DOHH2 (cell line): ENCODE measurements around the gene ADARB1.

ENCODE experiments used
- H3F3A ChIP-seq: fragments of 200-600 bp; sonication (generic), shearing (Covaris generic); 2 replicates; pipeline ENCODE4 v1.6.0; 2016; ENCODE audit warnings: antibody characterized with exemption, mild to moderate bottlenecking; ENCODE audit not compliant: control insufficient read depth, insufficient read depth
- H3K27ac ChIP-seq: fragments of 200-600 bp; sonication (generic); 2 replicates; pipeline ENCODE4 v1.5.1; 2014; ENCODE audit warnings: low read depth, mild to moderate bottlenecking, low read length, moderate library complexity
- H3K27me3 ChIP-seq: fragments of 200-600 bp; sonication (generic); 2 replicates; pipeline ENCODE4 v1.6.1; 2014; ENCODE audit warnings: mild to moderate bottlenecking, low read length, mixed read lengths; ENCODE audit not compliant: control insufficient read depth
- H3K36me3 ChIP-seq: fragments of 200-600 bp; sonication (generic); 2 replicates; pipeline ENCODE4 v1.6.1; 2014; ENCODE audit warnings: mild to moderate bottlenecking, low read length, moderate library complexity, mixed read lengths; ENCODE audit not compliant: control insufficient read depth
- H3K4me1 ChIP-seq: fragments of 200-600 bp; sonication (generic); 2 replicates; pipeline ENCODE4 v1.6.1; 2014; ENCODE audit warnings: mild to moderate bottlenecking, low read length, mixed read lengths; ENCODE audit not compliant: control insufficient read depth
- H3K4me2 ChIP-seq: fragments of 200-600 bp; sonication (generic); 2 replicates; pipeline ENCODE4 v1.6.0; 2014; ENCODE audit warnings: mild to moderate bottlenecking, low read length, moderate library complexity
- H3K4me3 ChIP-seq: fragments of 200-600 bp; sonication (generic); 2 replicates; pipeline ENCODE4 v1.5.1; 2014; ENCODE audit warnings: mild to moderate bottlenecking, low read length, mixed read lengths
- H3K79me2 ChIP-seq: fragments of 200-600 bp; sonication (generic); 2 replicates; pipeline ENCODE4 v1.6.1; 2014; ENCODE audit warnings: mild to moderate bottlenecking, low read length, mixed read lengths; ENCODE audit not compliant: control insufficient read depth
- H3K9me2 ChIP-seq: fragments of 200-600 bp; sonication (generic); replicated peaks from 2 replicates; pipeline ENCODE4 v1.6.1; 2014; ENCODE audit warnings: mild to moderate bottlenecking, low read length, mixed read lengths; ENCODE audit not compliant: control insufficient read depth
- H3K9me3 ChIP-seq: fragments of 200-600 bp; sonication (generic); 2 replicates; pipeline ENCODE4 v1.6.1; 2014; ENCODE audit warnings: antibody characterized with exemption, low read length, mixed read lengths; ENCODE audit not compliant: control insufficient read depth, insufficient read depth
- H4K20me1 ChIP-seq: fragments of 200-600 bp; sonication (generic); 2 replicates; pipeline ENCODE4 v1.6.0; 2014; ENCODE audit warnings: low read depth, mild to moderate bottlenecking, antibody characterized with exemption, low read length, moderate library complexity; ENCODE audit not compliant: control insufficient read depth, insufficient read depth
- EZH2phosphoT487 ChIP-seq: fragments of 200-600 bp; sonication (generic); IDR thresholded peaks from 2 replicates; pipeline ENCODE4 v1.6.1; 2017; ENCODE audit warnings: borderline replicate concordance, mild to moderate bottlenecking, antibody characterized with exemption, low read length, moderate library complexity, mixed read lengths
- TF ChIP-seq, protein P1 (sequence below): fragments of 200-600 bp; sonication (generic); IDR thresholded peaks from one replicate; pipeline ENCODE4 v1.5.1; 2014; ENCODE audit warnings: antibody characterized with exemption, mild to moderate bottlenecking, low read depth, low read length; ENCODE audit not compliant: poor library complexity, severe bottlenecking

Gene ADARB1

DNA sequence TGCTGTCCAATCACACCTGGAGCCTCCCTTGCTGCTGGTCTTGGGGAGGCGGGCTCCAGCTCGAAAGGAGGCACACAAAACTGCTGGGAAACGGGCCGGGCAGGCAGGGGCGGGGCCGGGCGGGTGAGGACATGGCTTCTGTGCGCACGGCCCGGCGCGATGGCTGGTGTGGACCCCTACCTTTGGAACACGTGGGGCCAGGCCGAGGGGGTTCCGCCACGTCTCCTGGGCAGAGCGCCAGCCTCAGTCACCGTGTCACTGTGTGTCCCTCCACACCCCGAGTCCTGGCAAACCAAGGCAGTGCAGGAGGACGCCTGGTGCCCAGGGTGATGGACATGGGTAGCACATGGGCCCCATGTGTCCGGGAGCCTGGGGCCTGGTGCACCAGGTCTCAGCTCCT, 42.0 kb upstream of the ADARB1 start:
- TF ChIP-seq EZH2phosphoT487, result no peak
- TF ChIP-seq, protein P1, sequence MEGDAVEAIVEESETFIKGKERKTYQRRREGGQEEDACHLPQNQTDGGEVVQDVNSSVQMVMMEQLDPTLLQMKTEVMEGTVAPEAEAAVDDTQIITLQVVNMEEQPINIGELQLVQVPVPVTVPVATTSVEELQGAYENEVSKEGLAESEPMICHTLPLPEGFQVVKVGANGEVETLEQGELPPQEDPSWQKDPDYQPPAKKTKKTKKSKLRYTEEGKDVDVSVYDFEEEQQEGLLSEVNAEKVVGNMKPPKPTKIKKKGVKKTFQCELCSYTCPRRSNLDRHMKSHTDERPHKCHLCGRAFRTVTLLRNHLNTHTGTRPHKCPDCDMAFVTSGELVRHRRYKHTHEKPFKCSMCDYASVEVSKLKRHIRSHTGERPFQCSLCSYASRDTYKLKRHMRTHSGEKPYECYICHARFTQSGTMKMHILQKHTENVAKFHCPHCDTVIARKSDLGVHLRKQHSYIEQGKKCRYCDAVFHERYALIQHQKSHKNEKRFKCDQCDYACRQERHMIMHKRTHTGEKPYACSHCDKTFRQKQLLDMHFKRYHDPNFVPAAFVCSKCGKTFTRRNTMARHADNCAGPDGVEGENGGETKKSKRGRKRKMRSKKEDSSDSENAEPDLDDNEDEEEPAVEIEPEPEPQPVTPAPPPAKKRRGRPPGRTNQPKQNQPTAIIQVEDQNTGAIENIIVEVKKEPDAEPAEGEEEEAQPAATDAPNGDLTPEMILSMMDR, result no peak
- Histone ChIP-seq H3K4me2 (no peak overlapping the region), H3K9me3 (peaks cover 9% of the 10 kb centered on the region; the same call in 1 of the 2 replicates), H3K4me3 (no peak overlapping the region), H3K36me3 (no peaks in the 10 kb centered on the region), H3K9me2 (no peaks in the 10 kb centered on the region), H3K27ac (no peak overlapping the region), H3F3A (no peaks in the 10 kb centered on the region), H3K79me2 (no peaks in the 10 kb centered on the region), H3K4me1 (no peaks in the 10 kb centered on the region), H4K20me1 (no peaks in the 10 kb centered on the region), H3K27me3 (peaks cover 6% of the 10 kb centered on the region; the same call in 1 of the 2 replicates)

DNA sequence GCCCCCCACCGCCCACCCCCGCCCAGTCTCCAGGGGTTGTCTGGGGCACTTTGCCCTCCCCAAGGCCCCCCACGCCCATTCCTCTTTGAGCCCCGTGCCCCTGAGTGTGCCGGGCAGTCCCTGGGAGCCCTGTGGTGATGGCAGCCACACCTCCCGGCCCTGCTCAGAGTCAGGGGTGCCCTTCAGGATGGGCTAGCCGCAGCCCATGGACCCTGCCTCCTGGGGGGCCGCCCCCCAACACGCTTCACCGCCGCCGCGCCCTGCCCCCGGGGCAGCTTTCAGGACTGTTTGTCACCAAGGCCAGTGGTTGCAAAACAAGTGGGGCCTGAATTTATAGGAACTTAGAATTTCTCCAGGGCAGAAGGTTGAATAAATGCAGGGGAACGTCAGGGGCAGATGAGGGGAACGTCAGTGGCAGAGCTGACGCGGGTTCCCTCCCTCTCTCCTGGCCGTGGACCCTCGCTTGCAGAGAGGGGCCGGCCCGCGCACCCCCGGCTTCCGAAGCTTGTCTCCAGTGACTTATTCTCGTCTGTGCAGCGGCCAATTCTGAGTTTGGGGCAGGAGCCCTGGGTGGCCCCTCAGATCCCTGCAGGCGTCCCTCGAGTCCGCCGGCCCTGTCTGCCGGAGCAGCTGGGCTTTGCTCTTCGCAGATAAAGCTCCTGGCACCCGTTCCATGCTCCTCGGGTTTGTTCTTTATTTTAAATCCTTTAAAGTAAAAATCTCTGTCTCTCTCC, 41.2 kb upstream of the ADARB1 start:
- Histone ChIP-seq H3K27ac (no peak overlapping the region), H3K4me3 (no peak overlapping the region), H3K79me2 (no peaks in the 10 kb centered on the region), H3F3A (no peaks in the 10 kb centered on the region), H3K4me1 (no peaks in the 10 kb centered on the region), H3K36me3 (no peaks in the 10 kb centered on the region), H4K20me1 (no peaks in the 10 kb centered on the region), H3K27me3 (peaks cover 6% of the 10 kb centered on the region; the same call in 1 of the 2 replicates), H3K9me3 (peaks cover 9% of the 10 kb centered on the region; the same call in 1 of the 2 replicates), H3K9me2 (no peaks in the 10 kb centered on the region), H3K4me2 (no peak overlapping the region)
- TF ChIP-seq, protein P1, result no peak
- TF ChIP-seq EZH2phosphoT487, result no peak

DNA sequence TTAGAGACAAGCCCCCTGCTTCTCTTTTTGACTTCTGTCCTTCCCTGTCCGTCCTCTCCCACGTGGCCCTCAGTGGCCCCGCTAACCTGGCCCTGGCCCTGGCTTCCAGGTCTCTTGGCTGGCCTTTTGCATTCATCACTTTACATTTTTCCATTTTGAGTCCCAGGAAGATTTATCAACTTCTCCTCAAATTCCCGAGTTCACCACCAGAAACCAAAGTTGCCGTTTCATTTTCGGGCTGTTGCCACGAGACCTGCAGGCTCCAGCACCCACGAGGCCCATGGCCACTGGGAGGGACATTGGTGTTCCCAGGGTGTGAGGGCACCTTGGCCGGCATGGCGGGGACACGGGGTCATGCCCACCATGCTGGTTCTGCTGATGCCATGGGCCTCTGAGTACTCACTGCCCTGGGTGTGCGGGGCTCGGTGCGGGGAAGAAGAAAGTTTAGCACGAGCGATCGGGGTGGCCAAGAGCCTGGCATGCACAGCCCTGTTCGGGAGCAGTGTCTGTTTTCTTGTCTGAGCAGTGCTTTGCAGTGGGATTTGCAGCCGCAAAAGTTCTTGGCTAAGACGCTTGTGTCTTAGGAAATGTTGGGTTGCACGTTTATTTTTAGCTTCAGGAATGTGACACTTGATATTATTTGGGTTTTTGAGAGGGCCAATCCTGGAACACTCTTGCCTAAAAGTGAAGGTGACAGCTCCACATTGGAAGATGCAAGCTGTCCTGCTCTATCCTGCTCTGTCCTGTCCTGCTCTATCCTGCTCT, 40.4 kb upstream of the ADARB1 start:
- H3K36me3 ChIP-seq, result no peaks in the 10 kb centered on the region
- H3K27ac ChIP-seq, result no peak overlapping the region
- H3K79me2 ChIP-seq, result no peaks in the 10 kb centered on the region
- no peak for TF ChIP-seq EZH2phosphoT487
- TF ChIP-seq, protein P1, result no peak
- peaks cover 9% of the 10 kb centered on the region; the same call in 1 of the 2 replicates for H3K9me3 ChIP-seq
- H3K9me2 ChIP-seq, result no peaks in the 10 kb centered on the region
- H3K4me3 ChIP-seq, result no peak overlapping the region
- H4K20me1 ChIP-seq, result no peaks in the 10 kb centered on the region
- no peak overlapping the region for H3K4me2 ChIP-seq
- H3K4me1 ChIP-seq, result no peaks in the 10 kb centered on the region
- no peaks in the 10 kb centered on the region for H3F3A ChIP-seq
- peaks cover 6% of the 10 kb centered on the region; the same call in 1 of the 2 replicates for H3K27me3 ChIP-seq
